Stomach (tissue), 4 donors: ENCODE measurements around the gene PPFIA1.

Source experiments
- CTCF ChIP-seq, 7 experiments: fragments of 450-650 bp in 4 of 7; fragments of 200-600 bp in 3 of 7; sonication (generic) in 3 of 7; IDR thresholded peaks; one replicate each; pipeline ENCODE4 v1.5.1; 2016 to 2019; ENCODE audit warnings: antibody characterized with exemption in 7 of 7, control low read depth in 2 of 7, mild to moderate bottlenecking in 1 of 7
- POLR2AphosphoS5 ChIP-seq, 3 donors: sonication (generic); formaldehyde crosslinking; IDR thresholded peaks; one replicate each; pipeline ENCODE4 v1.6.1; 2016; ENCODE audit warnings: antibody characterized with exemption in 3 of 3

- TF ChIP-seq CTCF (IDR thresholded peaks at IDR 0.05): no peak
- no peak for TF ChIP-seq POLR2AphosphoS5 (IDR thresholded peaks at IDR 0.05)
Observed at GRCh38 chr11:70322666-70323065, 52.2 kb downstream of the PPFIA1 start.
